ENCODE data around the gene SLCO1A2. TPM values are rescaled to one million over a fixed set of nuclear protein-coding genes. Genes with fewer than 3 reads are reported as not detected.

Gene SLCO1A2
- total and polyA plus RNA-seq, 2 of the 8 experiments (the other 6 are each of a cell fraction or from before 2014, with no cell fraction given): 2.9 to 5.1 TPM

- no peak for FAIRE-seq
Measured at GRCh38 chr12:21257172-21257571, 77.5 kb downstream of the SLCO1A2 start.

More at GRCh38 chr12:21257172-21257571, 77.5 kb downstream of the SLCO1A2 start:
- H3K9ac ChIP-seq (replicated peaks in 1 of 4; ENCODE audit: extremely low read depth in 1 of 4, low read depth in 3 of 4, low read length in 3 of 4): no peak overlapping the region
- no peaks in the 10 kb centered on the region for H3K36me3 ChIP-seq (ENCODE audit: control insufficient read depth in 2 of 4, insufficient read depth in 4 of 4, low read length in 3 of 4)
- no peak overlapping the region for H2AK5ac ChIP-seq (ENCODE audit: low read depth, low read length)
- no peak overlapping the region for H4K91ac ChIP-seq (replicated peaks; ENCODE audit: insufficient read length, low read length)
- TF ChIP-seq KDM1A (IDR thresholded peaks at IDR 0.05; ENCODE audit: borderline replicate concordance, low read length) (peak; percentile 75; the same call in 1 of the 2 replicates), ATF2 (IDR thresholded peaks at IDR 0.05; ENCODE audit: low read length) (no peak)
- no peaks in the 10 kb centered on the region for H3K79me1 ChIP-seq (ENCODE audit: low read depth, low read length)
- no peak overlapping the region for H3K18ac ChIP-seq (ENCODE audit: extremely low read depth, low read length)
- no peaks in the 10 kb centered on the region for H3K23me2 ChIP-seq (ENCODE audit: low read depth, low read length)
- no peak overlapping the region for H3K56ac ChIP-seq (replicated peaks; ENCODE audit: insufficient read length, low read depth, low read length)
- POLR2A ChIA-PET (ENCODE audit: partially characterized antibody): no interaction called here
- no peak overlapping the region for H2BK120ac ChIP-seq (replicated peaks; ENCODE audit: low read depth, low read length)
- H3K79me2 ChIP-seq (ENCODE audit: control insufficient read depth in 1 of 2, insufficient read depth in 2 of 2, low read length in 2 of 2): no peaks in the 10 kb centered on the region
- no peak overlapping the region for H3K23ac ChIP-seq (ENCODE audit: insufficient read length)
- no peak overlapping the region for H4K5ac ChIP-seq (ENCODE audit: insufficient read length, low read depth, low read length)
- WGBS, 2 experiments (ENCODE audit: extremely low coverage in 1 of 2, insufficient coverage in 1 of 2, insufficient read length in 1 of 2, insufficient replicate concordance in 2 of 2, low coverage in 1 of 2, low lambda C conversion rate in 2 of 2, missing lambda C conversion rate in 1 of 2): 92% methylated on average over 3 of the region's 3 CpGs; no CpG with 5 or more reads in 1 of the 2 experiments
- H3K4me2 ChIP-seq (ENCODE audit: insufficient read depth in 1 of 2, low read depth in 2 of 2, low read length in 2 of 2): no peak overlapping the region
- no peak overlapping the region for H4K8ac ChIP-seq (ENCODE audit: extremely low read depth, insufficient read depth, low read length)
- no peaks in the 10 kb centered on the region for H3K4me1 ChIP-seq (replicated peaks in 1 of 4; ENCODE audit: control insufficient read depth in 3 of 4, insufficient read depth in 4 of 4, low read length in 3 of 4)
- no peaks in the 10 kb centered on the region for H3K9me3 ChIP-seq (ENCODE audit: insufficient read depth in 2 of 2, low read depth in 1 of 2, low read length in 1 of 2)
- H3K14ac ChIP-seq (ENCODE audit: insufficient read length): no peak overlapping the region
- no peak overlapping the region for H2BK5ac ChIP-seq (ENCODE audit: low read depth, low read length)
- no peaks in the 10 kb centered on the region for H4K20me1 ChIP-seq (replicated peaks in 1 of 2; ENCODE audit: control insufficient read depth in 1 of 2, insufficient read depth in 2 of 2, low read length in 2 of 2)
- H3K4ac ChIP-seq (replicated peaks; ENCODE audit: insufficient read length, low read depth, low read length): no peak overlapping the region
- no peak overlapping the region for H2BK15ac ChIP-seq (ENCODE audit: low read length)
- no peak overlapping the region for H2BK12ac ChIP-seq (ENCODE audit: low read depth, low read length)
- DNase-seq (ENCODE audit: low read depth in 1 of 2, low spot score in 2 of 2): no peak
- H3K4me3 ChIP-seq (ENCODE audit: extremely low read depth in 1 of 4, insufficient read depth in 2 of 4, low read depth in 3 of 4, low read length in 4 of 4): no peak overlapping the region
- no peak overlapping the region for H3K27ac ChIP-seq (ENCODE audit: low read depth, low read length)
- no peak overlapping the region for H2AFZ ChIP-seq (ENCODE audit: low read length)
- CTCF ChIA-PET (ENCODE audit: partially characterized antibody): interaction anchor here (1.0 kb wide), 1 partner anchor 92 kb away, joined by 3 read pairs; no protein-coding TSS in a partner anchor
- no peak overlapping the region for H2BK20ac ChIP-seq (ENCODE audit: low read length)
- no peaks in the 10 kb centered on the region for H3K27me3 ChIP-seq (replicated peaks in 1 of 4; ENCODE audit: control insufficient read depth in 3 of 4, extremely low read depth in 1 of 4, insufficient read depth in 3 of 4, low read length in 3 of 4)

All from H1 (cell line).